NT2/D1 (cell line): ENCODE data around the gene PFN3.

Experiments used
- SUZ12 ChIP-seq: IDR thresholded peaks from 2 replicates; pipeline ENCODE4 v1.6.1; 2011; ENCODE audit not compliant: insufficient read length, insufficient read depth; ENCODE audit errors: extremely low read depth
- YY1 ChIP-seq: IDR thresholded peaks from 2 replicates; pipeline ENCODE4 v1.6.1; 2011; ENCODE audit not compliant: insufficient read length, insufficient read depth
- ZNF274 ChIP-seq: IDR thresholded peaks from 2 replicates; pipeline ENCODE4 v1.6.1; 2011; ENCODE audit warnings: mild to moderate bottlenecking, low read depth, low read length

DNA sequence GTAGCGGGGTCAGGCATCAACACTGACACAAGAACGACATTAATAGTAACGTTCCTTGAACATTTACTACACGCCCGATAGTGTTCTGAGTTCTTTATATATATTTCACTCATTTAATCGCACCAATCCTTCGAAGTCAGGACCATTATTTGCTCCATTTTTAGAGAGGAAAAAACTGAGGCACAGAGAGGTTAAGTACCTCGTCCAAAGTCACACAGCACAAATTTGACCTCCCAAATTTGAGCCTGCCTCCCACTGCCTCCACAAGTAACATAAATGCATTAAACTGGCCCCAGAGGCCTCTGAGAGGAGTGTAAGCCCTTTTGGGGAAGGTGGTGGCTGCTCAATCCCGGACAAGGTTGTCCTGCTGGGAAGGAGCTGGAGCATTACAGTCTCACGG lies 36.9 kb downstream of the PFN3 start:
- TF ChIP-seq ZNF274 = no peak
- no peak for TF ChIP-seq YY1
- no peak for TF ChIP-seq SUZ12
